ENCODE data around the gene MLLT10. TPM values are rescaled to one million over a fixed set of nuclear protein-coding genes. Genes with fewer than 3 reads are reported as not detected.

MLLT10 gene
- total RNA-seq, 1 donor from 2014 or later = 58.1 TPM

DNA sequence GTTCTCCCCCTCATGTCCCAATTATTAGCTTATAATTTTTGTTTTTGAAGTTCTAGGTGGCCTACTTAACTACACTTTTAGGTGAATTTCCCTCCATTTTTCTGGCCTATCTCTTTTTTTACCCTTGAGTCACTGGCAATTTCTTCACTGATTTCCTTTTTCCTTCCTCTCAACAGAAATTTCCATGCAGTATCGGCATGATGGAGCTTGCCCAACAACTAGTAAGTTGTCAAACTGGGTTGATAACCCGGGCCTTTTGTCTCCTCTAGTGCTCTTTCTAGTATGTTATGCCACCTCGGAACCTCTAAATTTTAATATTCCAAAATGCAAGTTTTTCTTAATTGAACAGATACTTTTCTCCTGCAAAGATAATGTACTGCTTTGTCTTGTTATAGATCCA lies 147.1 kb downstream of the MLLT10 start:
- H3K9me3 Mint-ChIP-seq = no peaks in the 10 kb centered on the region
- peaks cover 17% of the 10 kb centered on the region for H3K36me3 Mint-ChIP-seq (ENCODE audit: low read depth)
- peaks cover 5% of the 10 kb centered on the region for H3K4me1 Mint-ChIP-seq
- DNase-seq (ENCODE audit: low read depth, low spot score) = no peak
- no peak overlapping the region for H3K27ac Mint-ChIP-seq (ENCODE audit: unreplicated experiment)
- no peak for TF ChIP-seq CTCF (conservative IDR thresholded peaks at IDR 0.05)
- no peaks in the 10 kb centered on the region for H3K27me3 Mint-ChIP-seq (ENCODE audit: low read depth)
- no peak overlapping the region for H3K4me3 Mint-ChIP-seq

DNA sequence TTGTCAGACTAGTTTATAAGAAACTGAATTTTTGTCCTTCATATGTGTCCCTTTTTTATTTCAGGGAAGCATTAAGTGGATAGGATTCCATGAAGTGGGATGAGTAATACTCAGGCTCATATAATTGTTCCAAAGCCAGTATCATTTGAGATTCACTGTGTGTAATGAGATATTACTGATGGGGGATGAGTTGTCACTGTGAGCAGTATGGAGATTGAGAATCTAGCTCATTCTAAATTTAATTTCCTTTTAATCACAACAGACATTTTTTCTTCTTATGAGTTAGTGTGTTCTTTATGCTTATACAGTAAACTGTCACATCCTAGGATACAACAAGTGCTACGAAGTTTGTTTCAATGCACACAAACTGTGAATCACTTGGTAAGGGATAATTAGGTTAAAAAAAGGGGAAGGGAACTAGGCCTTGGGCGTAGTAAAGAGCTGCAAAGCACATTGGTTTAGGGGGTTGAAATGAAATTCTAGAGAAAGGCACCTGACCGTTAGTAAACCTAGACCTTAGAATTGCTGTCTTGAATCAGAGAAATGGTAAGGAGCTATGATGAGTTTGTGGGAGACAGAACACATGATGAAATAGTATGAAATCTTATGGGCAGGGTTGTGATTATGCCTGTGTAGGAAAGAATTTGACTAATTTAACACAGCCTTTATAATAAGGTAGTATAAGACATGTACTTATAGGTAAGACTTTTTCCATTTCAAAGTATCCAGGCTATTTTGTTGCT lies 153.4 kb downstream of the MLLT10 start:
- H3K27me3 Mint-ChIP-seq (ENCODE audit: low read depth) = no peaks in the 10 kb centered on the region
- no peak for TF ChIP-seq CTCF (conservative IDR thresholded peaks at IDR 0.05)
- no peak for DNase-seq (ENCODE audit: low read depth, low spot score)
- H3K27ac Mint-ChIP-seq (ENCODE audit: unreplicated experiment) = peak overlapping the region; percentile 5
- peaks cover 14% of the 10 kb centered on the region for H3K36me3 Mint-ChIP-seq (ENCODE audit: low read depth)
- H3K4me1 Mint-ChIP-seq = no peaks in the 10 kb centered on the region
- no peak overlapping the region for H3K4me3 Mint-ChIP-seq
- no peaks in the 10 kb centered on the region for H3K9me3 Mint-ChIP-seq

DNA sequence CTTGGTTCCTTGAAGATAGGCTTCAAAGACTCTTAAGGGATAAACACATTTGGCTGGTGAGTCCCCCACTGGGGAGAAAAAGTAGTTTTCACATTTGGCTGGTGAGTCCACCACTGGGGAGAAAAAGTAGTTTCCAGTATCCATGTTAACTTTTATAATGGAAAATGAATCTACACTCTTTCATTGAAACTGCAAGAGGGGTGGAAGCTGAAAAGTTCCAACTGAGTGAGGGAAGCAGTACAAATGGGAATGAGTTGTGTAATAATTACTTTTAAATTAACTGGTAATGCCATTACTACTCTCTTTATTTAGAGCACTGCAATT lies 153.9 kb downstream of the MLLT10 start:
- Mint-ChIP-seq H3K27ac (ENCODE audit: unreplicated experiment) (no peak overlapping the region), H3K4me1 (no peaks in the 10 kb centered on the region), H3K4me3 (no peak overlapping the region), H3K36me3 (ENCODE audit: low read depth) (peaks cover 14% of the 10 kb centered on the region), H3K27me3 (ENCODE audit: low read depth) (no peaks in the 10 kb centered on the region), H3K9me3 (no peaks in the 10 kb centered on the region)
- no peak for DNase-seq (ENCODE audit: low read depth, low spot score)
- TF ChIP-seq CTCF (conservative IDR thresholded peaks at IDR 0.05) = no peak

DNA sequence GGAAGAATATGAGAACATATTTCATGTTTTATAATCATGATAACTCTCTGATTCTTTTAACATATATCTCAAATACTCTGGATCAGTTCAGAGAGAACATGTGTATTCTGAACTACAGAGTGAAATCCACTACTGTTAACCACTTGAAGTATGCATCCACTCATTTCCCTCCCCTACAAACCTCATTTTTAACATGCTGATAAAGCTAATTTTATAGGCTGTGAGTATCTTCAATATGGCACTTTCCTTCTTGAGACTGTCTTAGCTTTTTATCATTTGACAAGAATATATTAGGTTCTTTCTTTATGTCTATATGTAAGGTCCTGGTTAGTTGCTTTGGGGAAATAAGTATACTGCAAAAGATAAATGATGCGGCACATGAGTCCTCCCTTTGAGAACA lies 154.8 kb downstream of the MLLT10 start:
- no peaks in the 10 kb centered on the region for H3K4me1 Mint-ChIP-seq
- no peaks in the 10 kb centered on the region for H3K27me3 Mint-ChIP-seq (ENCODE audit: low read depth)
- DNase-seq (ENCODE audit: low read depth, low spot score) = no peak

GRCh38 chr10:21689881-21690280 lies 155.8 kb downstream of the MLLT10 start:
- Mint-ChIP-seq H3K4me1 (no peaks in the 10 kb centered on the region), H3K36me3 (ENCODE audit: low read depth) (peaks cover 9% of the 10 kb centered on the region), H3K4me3 (no peak overlapping the region), H3K27me3 (ENCODE audit: low read depth) (no peaks in the 10 kb centered on the region), H3K27ac (ENCODE audit: unreplicated experiment) (no peak overlapping the region), H3K9me3 (no peaks in the 10 kb centered on the region)
- no peak for DNase-seq (ENCODE audit: low read depth, low spot score)
- TF ChIP-seq CTCF (conservative IDR thresholded peaks at IDR 0.05) = no peak

More for the DNA sequence above, 154.8 kb downstream of the MLLT10 start:
- H3K4me3 Mint-ChIP-seq = no peak overlapping the region
- H3K36me3 Mint-ChIP-seq (ENCODE audit: low read depth) = peaks cover 17% of the 10 kb centered on the region
- H3K27ac Mint-ChIP-seq (ENCODE audit: unreplicated experiment) = no peak overlapping the region
- no peak for TF ChIP-seq CTCF (conservative IDR thresholded peaks at IDR 0.05)
- H3K9me3 Mint-ChIP-seq = no peaks in the 10 kb centered on the region
